ENCODE results near the gene EXOC2. TPM values are rescaled to one million over a fixed set of nuclear protein-coding genes. Genes with fewer than 3 reads are reported as not detected.
A peak's percentile ranks its signal among the peaks of the same experiment; 100 is the strongest.

EXOC2 gene
- total and polyA plus RNA-seq, 2 of the 13 experiments (the other 11 are each of a cell fraction or from before 2014, with no cell fraction given) = 12.6 to 22.9 TPM

GRCh38 chr6:692858-693722 is at the start of gene EXOC2 (continued):
- 0 out of 2 replicates have a peak, but pooled peaks have one; percentile 14 for TF ChIP-seq ZSCAN12 (CRISPR knock-in tag; IDR thresholded peaks at IDR 0.05)
- no peak for TF ChIP-seq ZKSCAN5 (CRISPR knock-in tag; IDR thresholded peaks at IDR 0.05)
- no peak for TF ChIP-seq ZNF10 (CRISPR knock-in tag; IDR thresholded peaks at IDR 0.05; ENCODE audit: borderline replicate concordance, low read depth)
- peak; percentile 82 for TF ChIP-seq SKIL (CRISPR knock-in tag; IDR thresholded peaks at IDR 0.05; ENCODE audit: borderline replicate concordance)
- TF ChIP-seq ZNF629 (CRISPR knock-in tag; conservative IDR thresholded peaks at IDR 0.05) = peak; percentile 71
- peak; percentile 65 for TF ChIP-seq ZNF781 (CRISPR knock-in tag; IDR thresholded peaks at IDR 0.05; ENCODE audit: borderline replicate concordance, not compliant biosample characterization)
- peak; percentile 98 for TF ChIP-seq CCAR2 (optimal IDR thresholded peaks at IDR 0.05; ENCODE audit: low read depth, low read length)
- peak; percentile 13 to 76; a peak in 2 of 4 replicates for TF ChIP-seq MAFK (conservative IDR thresholded peaks at IDR 0.05 in 1 of 2, IDR thresholded peaks at IDR 0.05 in 1 of 2; ENCODE audit: low read length in 2 of 2)
- TF ChIP-seq GABPB1 (CRISPR knock-in tag; IDR thresholded peaks at IDR 0.05) = peak; percentile 100
- TF ChIP-seq NR3C1 (CRISPR knock-in tag; IDR thresholded peaks at IDR 0.05) = peak; percentile 69; the same call in 1 of the 2 replicates
- TF ChIP-seq FOXO1 (CRISPR knock-in tag; IDR thresholded peaks at IDR 0.05) = peak; percentile 75
- no peak; the same call in 1 of the 2 replicates for TF ChIP-seq ZNF275 (CRISPR knock-in tag; IDR thresholded peaks at IDR 0.05; ENCODE audit: borderline replicate concordance)
- peak; percentile 91 for TF ChIP-seq KDM5A (IDR thresholded peaks at IDR 0.05; ENCODE audit: borderline replicate concordance, low read length)
- TF ChIP-seq MED13 (CRISPR knock-in tag; IDR thresholded peaks at IDR 0.05) = peak; percentile 74
- TF ChIP-seq ZNF782 (CRISPR knock-in tag; IDR thresholded peaks at IDR 0.05; ENCODE audit: borderline replicate concordance) = peak; percentile 72; the same call in 1 of the 2 replicates
- TF ChIP-seq GTF2F1 (IDR thresholded peaks at IDR 0.05; ENCODE audit: low read length) = no peak
- TF ChIP-seq SOX13 (IDR thresholded peaks at IDR 0.05) = peak; percentile 47; the same call in 1 of the 2 replicates
- TF ChIP-seq SOX13 (CRISPR knock-in tag; conservative IDR thresholded peaks at IDR 0.05 in 1 of 2, IDR thresholded peaks at IDR 0.05 in 1 of 2) = peak in 1 of 2 experiments; percentile 79; a peak in 2 of 4 replicates
- peak; percentile 87 for TF ChIP-seq MYC (CRISPR knock-in tag; IDR thresholded peaks at IDR 0.05; ENCODE audit: borderline replicate concordance)
- TF ChIP-seq KLF15 (CRISPR knock-in tag; IDR thresholded peaks at IDR 0.05; ENCODE audit: borderline replicate concordance) = peak; percentile 86
- TF ChIP-seq SMARCE1 (IDR thresholded peaks at IDR 0.05; ENCODE audit: borderline replicate concordance) = no peak
- TF ChIP-seq PAXIP1 (CRISPR knock-in tag; conservative IDR thresholded peaks at IDR 0.05) = peak; percentile 40; the same call in 1 of the 2 replicates

Data from HepG2 (cell line).